GM18951 (cell line): ENCODE measurements around the gene MOB3B.

Source experiments
- POLR2A ChIP-seq: IDR thresholded peaks from 4 replicates; pipeline ENCODE4 v1.6.1; 2011; ENCODE audit warnings: mild to moderate bottlenecking; ENCODE audit not compliant: insufficient read length, insufficient read depth; ENCODE audit errors: extremely low read depth
- in situ Hi-C: fragments of 300-500 bp; cut with MboI; formaldehyde crosslinking; loops from one replicate; pipeline ENCODE4 v1.12.0; 2022; ENCODE audit warnings: low sequenced_read_pairs, mixed read lengths, inconsistent platforms; ENCODE audit not compliant: unreplicated experiment

MOB3B gene

DNA sequence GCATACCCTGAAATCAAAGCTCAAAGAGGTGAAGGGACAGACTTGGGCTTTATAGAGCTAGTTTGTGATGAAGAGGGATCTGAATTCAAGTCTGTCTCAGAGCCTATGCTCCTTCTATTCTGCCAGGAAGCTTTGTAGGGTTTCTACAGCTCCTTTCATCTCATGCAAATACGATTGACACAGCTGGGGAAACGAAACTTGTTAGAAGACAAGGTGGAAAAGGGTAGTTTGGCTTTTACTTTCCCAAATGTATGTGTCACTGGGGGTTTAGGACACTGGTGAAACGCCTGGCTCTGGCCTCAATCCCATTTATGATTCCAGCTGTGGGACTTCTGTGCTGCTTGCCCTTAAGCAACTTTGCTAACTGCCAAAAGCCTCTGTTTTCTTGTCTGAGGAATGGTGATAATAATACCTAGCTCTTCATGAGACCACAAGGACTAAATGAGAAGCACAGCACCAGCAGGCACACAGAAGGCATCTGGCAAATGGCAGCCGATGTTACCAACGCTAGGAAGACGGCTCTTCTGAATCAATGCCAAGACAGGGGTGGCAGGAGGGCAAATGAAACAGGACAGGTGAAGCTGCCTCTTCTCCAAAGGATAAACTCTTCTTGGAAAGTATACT, 162.3 kb downstream of the MOB3B start:
- no peak for TF ChIP-seq POLR2A
- in situ Hi-C loops: no loop called here

DNA sequence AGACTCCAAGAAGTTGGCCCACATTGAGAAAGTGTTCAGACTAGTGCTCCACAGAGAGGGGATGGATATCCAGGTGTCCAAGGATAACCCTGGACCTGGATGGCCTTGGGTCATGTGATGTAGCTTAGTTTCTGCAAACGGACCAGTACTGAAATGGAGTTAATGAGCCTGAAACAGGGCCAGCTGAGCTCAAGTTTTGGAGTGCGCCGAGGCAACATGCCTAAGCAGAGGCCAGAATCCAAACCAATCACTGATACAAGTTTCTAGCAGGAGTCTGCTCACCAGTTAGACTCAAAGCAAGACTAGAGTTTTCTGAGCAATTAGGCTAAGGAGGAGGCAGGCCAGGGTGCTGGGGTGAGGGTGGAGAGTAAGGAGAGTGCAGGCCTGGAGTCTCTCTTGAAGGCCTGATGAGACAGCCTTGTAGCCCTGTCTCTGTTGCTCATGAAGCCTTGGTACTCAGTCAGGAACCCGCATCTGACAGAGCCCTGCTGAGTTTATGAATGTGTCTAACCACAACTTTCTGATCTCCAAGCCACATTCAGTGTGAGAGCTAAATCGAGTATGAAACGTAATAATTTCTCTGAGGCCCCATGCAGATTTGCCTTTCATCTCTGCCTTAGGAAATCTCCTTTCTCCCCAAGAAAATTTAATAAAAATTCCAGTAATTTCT, 163.8 kb downstream of the MOB3B start:
- TF ChIP-seq POLR2A: peak; percentile 24
- in situ Hi-C loops: no loop called here

GRCh38 chr9:27362447-27363210, 167.0 kb downstream of the MOB3B start:
- TF ChIP-seq POLR2A: no peak
- in situ Hi-C loops: no loop called here

DNA sequence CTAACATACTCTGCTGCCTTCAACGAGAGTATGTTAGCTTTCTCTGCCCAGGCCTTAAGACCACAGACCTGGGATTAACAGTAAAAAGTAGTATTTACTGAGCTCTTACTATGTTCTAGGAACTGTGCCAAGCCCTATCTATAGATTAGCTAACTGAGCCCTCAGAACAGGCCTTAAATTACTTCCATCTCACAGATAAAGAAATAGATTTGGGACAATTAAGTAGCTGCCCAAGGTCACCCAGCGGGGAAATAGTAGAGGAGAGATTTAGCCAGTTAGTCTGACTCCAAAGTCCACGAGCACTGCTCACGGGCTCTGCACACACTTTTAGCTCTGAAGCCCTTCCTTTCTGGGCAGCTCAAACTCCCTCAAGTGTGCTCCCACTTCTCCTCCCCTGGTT, 168.1 kb downstream of the MOB3B start:
- no peak for TF ChIP-seq POLR2A
- in situ Hi-C loops: no loop called here

DNA sequence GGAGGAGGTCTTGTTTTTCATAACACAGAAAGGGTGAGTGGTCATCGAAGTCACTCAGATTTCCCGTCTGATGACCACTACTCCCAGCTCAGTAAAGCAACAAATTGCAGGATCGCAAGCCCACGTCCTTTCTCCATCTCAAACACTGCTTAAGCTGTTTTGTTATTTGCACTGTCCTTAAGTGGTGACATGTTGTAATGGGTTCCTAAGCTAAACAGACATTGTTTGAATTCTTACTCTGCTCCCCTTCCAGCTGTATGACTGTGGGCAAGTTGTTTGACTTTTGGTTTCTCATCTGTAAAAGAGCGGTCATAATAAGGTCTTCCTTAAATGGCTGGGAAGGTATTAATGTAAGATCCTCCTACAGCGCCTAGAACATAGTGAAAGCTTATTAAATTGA, 169.9 kb downstream of the MOB3B start:
- TF ChIP-seq POLR2A: no peak
- in situ Hi-C loops: no loop called here

GRCh38 chr9:27358007-27358406, 171.6 kb downstream of the MOB3B start:
- in situ Hi-C loops: no loop called here
- TF ChIP-seq POLR2A: no peak

DNA sequence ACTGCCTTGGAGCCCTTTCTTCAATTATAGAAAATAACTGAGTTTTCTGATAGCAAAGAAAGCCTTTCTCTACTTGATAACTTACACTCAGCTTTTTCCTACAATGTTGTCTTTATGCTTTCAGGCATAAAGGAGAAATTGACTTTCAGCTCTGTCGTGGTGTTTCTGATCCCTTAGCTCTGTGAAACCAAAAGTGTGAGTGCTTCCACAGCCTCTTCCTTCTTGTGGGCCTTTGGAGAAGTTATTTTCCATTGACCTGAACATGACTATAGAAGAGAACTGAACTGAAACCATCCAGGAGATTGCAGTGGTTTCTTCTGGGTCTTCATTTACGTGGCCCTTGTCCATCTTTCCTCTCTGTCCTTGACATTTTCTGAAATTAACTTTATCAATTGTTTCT, 173.2 kb downstream of the MOB3B start:
- in situ Hi-C loops: no loop called here
- no peak for TF ChIP-seq POLR2A

DNA sequence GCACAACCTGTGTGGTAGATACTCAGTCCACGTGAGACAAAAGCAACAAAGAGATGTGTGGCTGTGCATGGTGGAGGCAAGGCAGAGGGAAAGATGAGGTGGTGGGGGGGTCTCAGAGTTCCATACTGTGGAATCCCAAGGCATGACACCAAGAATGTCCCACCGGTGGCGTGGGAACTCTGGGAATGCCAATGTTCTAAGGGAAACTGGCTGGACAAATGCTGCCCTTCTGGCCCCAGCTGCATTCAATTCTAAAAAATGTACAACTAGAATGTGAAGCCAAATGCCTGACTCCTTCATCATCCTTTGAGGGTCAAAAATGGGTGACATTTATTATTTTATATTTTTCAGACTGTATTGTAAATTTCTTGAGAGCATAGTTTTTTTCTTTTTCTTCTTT, 174.4 kb downstream of the MOB3B start:
- TF ChIP-seq POLR2A: no peak

GRCh38 chr9:27353474-27354229, 176.0 kb downstream of the MOB3B start:
- in situ Hi-C loops: no loop called here
- TF ChIP-seq POLR2A: no peak

More for the DNA sequence above, 174.4 kb downstream of the MOB3B start:
- in situ Hi-C loops: no loop called here

- no peak for TF ChIP-seq POLR2A
- in situ Hi-C loops: no loop called here
Observed at GRCh38 chr9:27353166-27353473, 176.5 kb downstream of the MOB3B start.

- TF ChIP-seq POLR2A: no peak
- in situ Hi-C loops: no loop called here
Observed at GRCh38 chr9:27352457-27353165, 177.0 kb downstream of the MOB3B start.

DNA sequence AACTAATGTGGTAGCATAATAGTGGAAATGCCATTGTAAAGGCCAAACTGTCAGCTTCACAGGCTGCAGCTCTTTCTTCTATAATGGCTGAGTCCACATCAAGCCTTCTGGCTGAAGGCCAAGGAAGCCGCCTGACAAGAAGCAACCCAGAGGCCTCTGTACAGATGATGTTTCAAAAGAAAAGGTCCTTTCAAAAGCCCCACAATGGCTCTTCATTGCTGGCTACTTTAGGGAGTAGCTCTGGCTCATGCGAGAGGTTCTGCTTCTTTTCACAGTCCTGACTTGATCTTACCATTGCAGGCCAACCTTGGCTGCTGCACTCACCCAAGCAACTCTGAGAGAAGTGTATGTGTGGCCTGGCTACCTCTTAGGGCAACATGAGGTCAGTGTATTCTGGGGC, 178.2 kb downstream of the MOB3B start:
- in situ Hi-C loops: no loop called here
- no peak for TF ChIP-seq POLR2A

- no peak for TF ChIP-seq POLR2A
- in situ Hi-C loops: no loop called here
Observed at GRCh38 chr9:27350382-27350976, 179.1 kb downstream of the MOB3B start.

DNA sequence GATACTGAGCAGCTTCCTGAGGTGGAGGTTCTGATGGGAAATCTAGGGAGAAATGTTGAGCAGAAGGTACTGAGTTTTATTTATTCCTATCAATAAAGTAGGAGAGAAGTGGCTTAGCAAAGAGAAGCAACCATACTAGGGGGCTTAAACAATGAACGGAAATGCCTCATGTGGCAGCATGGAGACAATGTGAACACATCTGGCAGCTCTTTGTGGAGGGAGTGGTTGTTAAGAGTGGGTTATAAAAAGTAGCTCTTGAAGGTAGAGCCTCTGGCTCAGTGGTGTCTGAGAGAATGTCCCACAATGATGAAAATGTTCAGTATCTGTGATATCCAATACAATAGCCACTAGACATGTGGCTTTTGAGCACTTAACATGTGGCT, 179.9 kb downstream of the MOB3B start:
- TF ChIP-seq POLR2A: no peak
- in situ Hi-C loops: no loop called here
